T-helper 2 cell treated with Interferon-gamma antibody and Interleukin-4, amounts not matched to agents 100 ng/mL and 5 ng/mL, for 36 hours (primary cell): ENCODE data around the gene C19orf85. TPM values are rescaled to one million over a fixed set of nuclear protein-coding genes. Genes with fewer than 3 reads are reported as not detected.
"Not testable (repeated sequence)": the region's sequence is repeated elsewhere in the genome, so short reads cannot be mapped to it uniquely, and the experiment has no call there.

Experiments used
- intact Hi-C: fragments of 100-400 bp; cut with micrococcal nuclease; formaldehyde crosslinking; loops from one replicate; pipeline ENCODE4 v1.15.1; 2023
- total RNA-seq: library from RNA; stranded (reverse); gene quantifications from 2 replicates; pipeline ENCODE4 v1.2.3, GENCODE V29; 2022

The C19orf85 gene
- total RNA-seq, 1 donor from 2014 or later: not detected

- intact Hi-C loops: loop anchor here (1.0 to 5.0 kb wide), 3 partner anchors 15 to 163 kb away; partner anchors contain the start of genes RPL28, ZNF628 and ZNF784
Measured at GRCh38 chr19:55461259-55461973, 3.1 kb downstream of the C19orf85 start, which contains the start of gene ISOC2. Gene ISOC2 (minus strand): TSS chr19:55461642. CDS start chr19:55456486, 5,156 bp downstream.

DNA sequence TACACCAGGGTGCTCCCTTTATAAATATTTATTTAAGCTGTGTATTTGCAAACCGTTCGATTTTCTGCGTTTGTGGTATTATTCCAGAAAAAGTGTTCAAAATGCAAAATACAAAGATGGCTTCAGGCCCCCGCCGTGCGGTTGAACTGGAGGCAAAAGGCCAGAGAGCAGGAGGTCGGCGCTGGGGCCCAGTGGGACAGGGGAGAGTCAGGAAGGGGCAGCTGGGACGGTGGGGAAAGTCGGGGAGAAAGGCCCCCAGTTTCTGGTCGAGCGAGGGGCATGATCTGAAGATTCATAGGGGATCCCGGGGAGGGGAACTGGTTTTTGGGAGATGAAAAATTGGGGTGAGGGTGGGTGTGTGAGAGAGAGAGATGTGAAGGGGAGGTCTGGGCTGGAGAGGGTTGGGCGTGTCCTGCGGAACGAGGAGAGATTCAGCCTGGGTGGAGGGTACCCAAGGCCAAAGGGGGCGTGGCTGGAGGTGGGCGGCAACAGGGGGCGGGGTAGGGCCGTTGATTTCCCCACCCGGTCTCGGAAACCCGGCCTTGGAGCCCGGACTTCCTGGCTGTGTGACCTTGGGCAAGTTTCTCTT lies 3.8 kb downstream of the C19orf85 start:
- intact Hi-C loops: loop anchor here (1.0 to 5.0 kb wide), 3 partner anchors 16 to 164 kb away; partner anchors contain the start of genes RPL28, ZNF628 and ZNF784

DNA sequence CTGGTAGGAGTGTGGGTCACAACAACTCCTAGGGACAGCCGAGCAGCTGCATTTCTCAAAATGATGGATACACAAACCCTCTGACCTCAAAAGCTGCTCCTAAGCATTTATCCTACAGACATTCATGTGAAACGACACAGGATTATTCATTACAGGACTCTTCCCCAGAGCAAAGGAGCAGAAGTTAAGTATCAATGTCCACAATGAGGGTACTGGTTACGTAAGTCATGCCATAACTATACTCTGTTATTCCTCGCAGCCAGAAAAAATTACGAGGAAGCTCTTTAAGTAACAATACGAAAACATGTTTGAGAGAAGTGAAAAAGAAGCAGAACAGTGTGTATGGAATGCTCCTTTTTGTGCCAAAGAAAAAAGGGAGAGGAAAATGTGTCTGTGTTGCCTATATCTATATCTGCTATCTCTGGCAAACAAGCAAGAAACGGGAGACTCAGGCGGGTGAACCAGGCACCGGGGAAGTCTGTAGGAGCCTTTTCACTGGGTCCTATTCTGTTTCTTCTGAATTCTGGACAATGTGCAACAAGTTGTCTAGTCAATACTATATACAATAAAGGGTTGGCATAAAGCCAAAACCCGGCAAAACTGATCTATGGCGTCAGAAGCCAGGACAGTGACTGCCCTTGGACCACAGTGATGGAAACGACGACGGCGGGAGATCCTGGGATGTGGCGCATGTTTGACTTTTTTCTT lies 4.4 kb downstream of the C19orf85 start:
- intact Hi-C loops: loop anchor here (5.0 to 10.0 kb wide), 2 partner anchors 73 to 315 kb away; partner anchors contain the start of genes RPL28 and TNNT1

DNA sequence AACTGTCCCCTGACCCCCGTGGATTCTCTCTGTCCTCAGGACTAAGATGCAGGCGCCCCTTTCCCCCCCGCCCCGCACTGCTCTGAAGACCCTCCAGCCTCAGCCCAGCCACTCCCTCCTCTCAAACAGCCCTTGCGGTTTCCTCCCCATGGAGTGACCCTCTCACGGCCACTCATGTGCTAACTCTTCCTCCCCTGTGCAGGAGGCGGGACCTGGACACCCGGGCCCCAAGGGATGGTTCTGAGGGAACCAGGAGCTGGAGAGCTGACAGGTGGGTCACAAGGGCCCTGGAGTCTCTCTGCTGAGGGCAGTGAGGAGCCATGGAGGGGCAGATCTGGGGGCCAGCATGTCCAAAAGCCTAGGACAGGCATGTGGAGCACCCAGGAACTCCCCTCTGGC lies 5.0 kb downstream of the C19orf85 start:
- intact Hi-C loops: loop anchor here (10.0 kb wide), 1 partner anchor 315 kb away; the partner anchor contains the start of gene TNNT1

GRCh38 chr19:55457683-55458457 lies 6.7 kb downstream of the C19orf85 start:
- intact Hi-C loops: loop anchor here (10.0 kb wide), 1 partner anchor 313 kb away; the partner anchor contains the start of gene TNNT1

DNA sequence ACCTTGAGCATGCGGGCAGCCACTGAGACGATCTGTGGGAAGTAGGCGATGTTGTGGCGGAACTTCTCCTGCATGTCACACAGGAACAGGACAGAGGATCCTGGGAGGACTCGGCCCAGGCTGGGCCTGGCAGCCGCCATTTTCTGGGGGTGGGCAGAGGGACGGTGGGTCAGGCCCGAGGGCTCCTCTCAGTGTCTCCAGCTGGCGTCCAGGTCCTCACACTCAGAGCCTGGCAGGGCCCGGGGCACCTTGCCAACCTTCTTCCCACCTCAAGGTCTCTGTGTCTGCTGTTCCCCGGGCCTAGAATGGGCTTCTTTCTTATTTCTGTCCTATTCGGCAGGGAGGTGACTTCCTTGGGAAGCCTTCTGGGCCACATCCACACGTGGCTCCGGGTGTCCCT lies 8.2 kb downstream of the C19orf85 start:
- intact Hi-C loops: loop anchor here (10.0 kb wide), 1 partner anchor 312 kb away; the partner anchor contains the start of gene TNNT1

- intact Hi-C loops: loop anchor here (10.0 kb wide), 1 partner anchor 311 kb away; the partner anchor contains the start of gene TNNT1
Measured at GRCh38 chr19:55455576-55456235, 8.8 kb downstream of the C19orf85 start.

- intact Hi-C loops: loop anchor here (10.0 kb wide), 1 partner anchor 310 kb away; the partner anchor contains the start of gene TNNT1
Measured at GRCh38 chr19:55454787-55455243, 9.7 kb downstream of the C19orf85 start.

- intact Hi-C loops: loop anchor here (10.0 kb wide), 1 partner anchor 309 kb away; the partner anchor contains the start of gene TNNT1
Measured at GRCh38 chr19:55453511-55454260, 10.9 kb downstream of the C19orf85 start.

- intact Hi-C loops: loop anchor here (10.0 kb wide), 1 partner anchor 308 kb away; the partner anchor contains the start of gene TNNT1
Measured at GRCh38 chr19:55452749-55453346, 11.7 kb downstream of the C19orf85 start.

DNA sequence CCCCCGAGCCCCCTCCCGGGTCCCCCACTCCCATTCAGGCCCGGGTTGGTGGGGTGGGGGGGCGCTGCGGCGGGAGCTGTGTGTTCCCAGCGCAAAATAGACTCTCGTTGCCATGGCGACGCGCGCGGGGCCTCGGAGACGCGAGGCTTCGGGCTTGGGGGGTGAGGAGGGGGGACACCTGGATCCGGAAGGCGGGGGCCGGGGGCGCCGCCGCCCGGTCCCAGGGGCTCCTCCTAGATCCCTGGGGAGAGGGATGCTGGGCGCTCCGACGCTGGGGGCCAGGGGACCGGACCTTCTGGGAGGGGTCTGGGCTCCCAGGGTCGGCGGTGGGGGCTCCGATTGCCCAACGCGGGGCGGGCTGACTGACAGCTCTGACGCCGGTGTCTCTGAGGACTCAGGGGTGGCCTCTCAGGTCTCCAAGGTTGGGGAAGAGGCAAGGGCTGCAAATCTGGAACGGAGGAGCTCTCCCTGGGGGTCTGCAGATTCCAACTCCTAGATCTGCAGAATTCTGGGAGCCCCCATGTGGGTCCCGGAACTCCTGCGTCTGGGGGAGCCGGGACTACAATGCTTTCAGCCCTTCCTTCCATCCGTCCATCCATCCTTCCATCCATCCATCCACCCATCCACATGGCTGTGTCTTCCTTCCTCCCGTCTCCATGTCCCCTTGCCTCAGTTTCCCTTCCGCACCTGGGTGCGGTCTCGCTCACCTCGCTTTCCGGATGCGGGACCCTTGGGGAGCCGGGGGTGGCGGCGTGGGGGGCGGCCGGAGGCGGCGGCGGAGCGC lies 12.4 kb downstream of the C19orf85 start:
- intact Hi-C loops: loop anchor here (10.0 kb wide), 1 partner anchor 307 kb away; the partner anchor contains the start of gene TNNT1

- intact Hi-C loops: loop anchor here (10.0 kb wide), 1 partner anchor 307 kb away; the partner anchor contains the start of gene TNNT1
Measured at GRCh38 chr19:55451163-55451964, 13.2 kb downstream of the C19orf85 start.

- intact Hi-C loops: no loop called here
Measured at GRCh38 chr19:55449469-55449868, 15.1 kb downstream of the C19orf85 start.

DNA sequence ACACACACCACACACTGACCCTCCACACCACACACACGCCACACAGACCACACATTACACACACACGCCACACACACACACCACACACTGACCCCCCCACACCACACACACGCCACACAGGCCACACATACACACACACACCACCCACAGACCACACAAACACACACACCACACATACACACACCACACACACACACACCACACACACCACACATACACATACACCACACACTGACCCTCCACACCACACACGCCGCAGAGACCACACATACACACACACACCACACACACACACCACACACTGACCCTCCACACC lies 16.4 kb downstream of the C19orf85 start:
- intact Hi-C loops: not testable (repeated sequence)

- intact Hi-C loops: no loop called here
Measured at GRCh38 chr19:55447421-55448174, 17.0 kb downstream of the C19orf85 start.

DNA sequence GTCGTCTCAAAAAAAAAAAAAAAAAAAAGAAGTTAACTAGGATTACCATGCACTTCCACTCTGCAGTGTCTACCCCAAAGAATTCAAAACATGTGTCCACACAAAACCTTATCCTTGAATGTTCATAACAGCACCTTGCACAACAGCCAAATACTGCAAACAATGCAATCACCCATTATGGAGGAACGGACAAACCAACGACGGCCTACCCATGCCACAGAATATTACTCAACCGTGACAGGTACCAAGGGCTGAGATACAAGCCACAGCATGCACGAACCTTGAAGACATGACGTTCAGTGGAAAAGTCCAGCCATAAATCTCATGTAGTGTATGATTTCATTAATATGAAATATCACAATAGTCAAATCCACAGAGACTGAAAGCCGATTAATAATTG lies 18.5 kb downstream of the C19orf85 start:
- intact Hi-C loops: no loop called here
